ENCODE measurements around the gene CATSPER1. TPM values are rescaled to one million over a fixed set of nuclear protein-coding genes. Genes with fewer than 3 reads are reported as not detected.

CATSPER1 gene
- total and polyA plus RNA-seq, 2 of the 13 experiments (the other 11 are each of a cell fraction or from before 2014, with no cell fraction given) = 0.17 TPM; not detected in 1

DNA sequence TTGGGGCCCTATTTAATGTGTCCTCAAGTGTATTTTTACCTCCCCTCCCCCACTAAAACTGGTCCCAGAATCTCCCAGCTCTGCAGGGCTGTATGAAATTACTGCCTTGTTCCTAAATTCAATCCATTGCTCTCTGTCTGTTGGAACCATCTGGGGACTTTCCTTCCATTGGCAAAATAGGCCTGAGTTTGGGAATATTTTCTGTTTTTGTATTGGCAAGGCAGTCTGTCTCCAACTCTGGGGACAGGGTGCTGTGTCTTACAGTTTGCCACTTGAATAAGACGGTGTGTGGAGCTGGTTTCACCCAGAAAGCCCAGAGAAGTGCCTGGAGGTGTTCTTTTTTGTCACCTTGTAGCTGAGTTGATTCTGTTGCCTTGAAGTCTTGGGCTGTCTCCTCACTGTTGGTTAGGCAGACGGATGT, 45.1 kb upstream of the CATSPER1 start:
- Histone ChIP-seq H2AFZ (ENCODE audit: low read length) (no peak overlapping the region), H3K79me2 (ENCODE audit: insufficient read depth, low read length) (peaks cover 21% of the 10 kb centered on the region), H3K4me1 (ENCODE audit: insufficient read depth, low read length) (peaks cover 55% of the 10 kb centered on the region), H3K27me3 (ENCODE audit: control insufficient read depth in 1 of 2, insufficient read depth in 2 of 2, low read length in 2 of 2) (no peaks in the 10 kb centered on the region), H3K4me2 (ENCODE audit: low read depth, low read length) (peak overlapping the region; percentile 89), H3K36me3 (replicated peaks in 1 of 2; ENCODE audit: control insufficient read depth in 1 of 2, insufficient read depth in 2 of 2, low read length in 2 of 2) (peaks cover 11 to 25% of the 10 kb centered on the region in 2 experiments), H3K27ac (ENCODE audit: extremely low read length, insufficient read depth, low read length) (peak overlapping the region; percentile 18), H3K4me3 (replicated peaks in 1 of 3; ENCODE audit: insufficient read depth in 1 of 3, low read depth in 2 of 3, low read length in 3 of 3) (peak overlapping the region; percentile 82 to 88 (median 86)), H3K9me3 (ENCODE audit: low read length) (no peaks in the 10 kb centered on the region), H4K20me1 (ENCODE audit: insufficient read depth, low read length) (no peaks in the 10 kb centered on the region), H3K9ac (ENCODE audit: insufficient read depth, low read depth, low read length) (peak overlapping the region; percentile 82)
- 47% methylated on average over 2 of the region's 2 CpGs for WGBS (ENCODE audit: low lambda C conversion rate)
- BruUV-seq (replicated peaks) = TSS peak; percentile 35
- in situ Hi-C loops (cut with HindIII; ENCODE audit: extremely low pct_ligation_motif_present, low pct_unique_long_range_greater_than_20kb) = no loop called here
- ChIA-PET POLR2A (interaction anchor here (0.7 to 5.1 kb wide), 4 partner anchors 15 to 48 kb away, joined by 3 to 40 read pairs (median 4); partner anchors contain the start of gene SF3B2), CTCF (ENCODE audit: low intra/inter-chr PET ratio, low total read pairs) (no interaction called here)
- intact Hi-C loops (cut with micrococcal nuclease; ENCODE audit: unreplicated experiment) = loop anchor here (5.0 kb wide), 1 partner anchor 46 kb away; no protein-coding TSS in a partner anchor
- FAIRE-seq = no peak
- ATAC-seq = no peak
- no peak for DNase-seq (ENCODE audit: low spot score)
- TF ChIP-seq RBAK (CRISPR knock-in tag; IDR thresholded peaks at IDR 0.05) = no peak
- TF ChIP-seq, protein P1, sequence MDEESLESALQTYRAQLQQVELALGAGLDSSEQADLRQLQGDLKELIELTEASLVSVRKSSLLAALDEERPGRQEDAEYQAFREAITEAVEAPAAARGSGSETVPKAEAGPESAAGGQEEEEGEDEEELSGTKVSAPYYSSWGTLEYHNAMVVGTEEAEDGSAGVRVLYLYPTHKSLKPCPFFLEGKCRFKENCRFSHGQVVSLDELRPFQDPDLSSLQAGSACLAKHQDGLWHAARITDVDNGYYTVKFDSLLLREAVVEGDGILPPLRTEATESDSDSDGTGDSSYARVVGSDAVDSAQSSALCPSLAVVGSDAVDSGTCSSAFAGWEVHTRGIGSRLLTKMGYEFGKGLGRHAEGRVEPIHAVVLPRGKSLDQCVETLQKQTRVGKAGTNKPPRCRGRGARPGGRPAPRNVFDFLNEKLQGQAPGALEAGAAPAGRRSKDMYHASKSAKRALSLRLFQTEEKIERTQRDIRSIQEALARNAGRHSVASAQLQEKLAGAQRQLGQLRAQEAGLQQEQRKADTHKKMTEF (CRISPR knock-in tag; IDR thresholded peaks at IDR 0.05) = no peak
- TF ChIP-seq TBP (CRISPR knock-in tag; IDR thresholded peaks at IDR 0.05) = no peak
- TF ChIP-seq, protein P2, sequence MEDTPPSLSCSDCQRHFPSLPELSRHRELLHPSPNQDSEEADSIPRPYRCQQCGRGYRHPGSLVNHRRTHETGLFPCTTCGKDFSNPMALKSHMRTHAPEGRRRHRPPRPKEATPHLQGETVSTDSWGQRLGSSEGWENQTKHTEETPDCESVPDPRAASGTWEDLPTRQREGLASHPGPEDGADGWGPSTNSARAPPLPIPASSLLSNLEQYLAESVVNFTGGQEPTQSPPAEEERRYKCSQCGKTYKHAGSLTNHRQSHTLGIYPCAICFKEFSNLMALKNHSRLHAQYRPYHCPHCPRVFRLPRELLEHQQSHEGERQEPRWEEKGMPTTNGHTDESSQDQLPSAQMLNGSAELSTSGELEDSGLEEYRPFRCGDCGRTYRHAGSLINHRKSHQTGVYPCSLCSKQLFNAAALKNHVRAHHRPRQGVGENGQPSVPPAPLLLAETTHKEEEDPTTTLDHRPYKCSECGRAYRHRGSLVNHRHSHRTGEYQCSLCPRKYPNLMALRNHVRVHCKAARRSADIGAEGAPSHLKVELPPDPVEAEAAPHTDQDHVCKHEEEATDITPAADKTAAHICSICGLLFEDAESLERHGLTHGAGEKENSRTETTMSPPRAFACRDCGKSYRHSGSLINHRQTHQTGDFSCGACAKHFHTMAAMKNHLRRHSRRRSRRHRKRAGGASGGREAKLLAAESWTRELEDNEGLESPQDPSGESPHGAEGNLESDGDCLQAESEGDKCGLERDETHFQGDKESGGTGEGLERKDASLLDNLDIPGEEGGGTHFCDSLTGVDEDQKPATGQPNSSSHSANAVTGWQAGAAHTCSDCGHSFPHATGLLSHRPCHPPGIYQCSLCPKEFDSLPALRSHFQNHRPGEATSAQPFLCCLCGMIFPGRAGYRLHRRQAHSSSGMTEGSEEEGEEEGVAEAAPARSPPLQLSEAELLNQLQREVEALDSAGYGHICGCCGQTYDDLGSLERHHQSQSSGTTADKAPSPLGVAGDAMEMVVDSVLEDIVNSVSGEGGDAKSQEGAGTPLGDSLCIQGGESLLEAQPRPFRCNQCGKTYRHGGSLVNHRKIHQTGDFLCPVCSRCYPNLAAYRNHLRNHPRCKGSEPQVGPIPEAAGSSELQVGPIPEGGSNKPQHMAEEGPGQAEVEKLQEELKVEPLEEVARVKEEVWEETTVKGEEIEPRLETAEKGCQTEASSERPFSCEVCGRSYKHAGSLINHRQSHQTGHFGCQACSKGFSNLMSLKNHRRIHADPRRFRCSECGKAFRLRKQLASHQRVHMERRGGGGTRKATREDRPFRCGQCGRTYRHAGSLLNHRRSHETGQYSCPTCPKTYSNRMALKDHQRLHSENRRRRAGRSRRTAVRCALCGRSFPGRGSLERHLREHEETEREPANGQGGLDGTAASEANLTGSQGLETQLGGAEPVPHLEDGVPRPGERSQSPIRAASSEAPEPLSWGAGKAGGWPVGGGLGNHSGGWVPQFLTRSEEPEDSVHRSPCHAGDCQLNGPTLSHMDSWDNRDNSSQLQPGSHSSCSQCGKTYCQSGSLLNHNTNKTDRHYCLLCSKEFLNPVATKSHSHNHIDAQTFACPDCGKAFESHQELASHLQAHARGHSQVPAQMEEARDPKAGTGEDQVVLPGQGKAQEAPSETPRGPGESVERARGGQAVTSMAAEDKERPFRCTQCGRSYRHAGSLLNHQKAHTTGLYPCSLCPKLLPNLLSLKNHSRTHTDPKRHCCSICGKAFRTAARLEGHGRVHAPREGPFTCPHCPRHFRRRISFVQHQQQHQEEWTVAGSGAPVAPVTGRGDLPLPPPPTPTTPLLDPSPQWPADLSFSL (CRISPR knock-in tag; IDR thresholded peaks at IDR 0.05) = no peak
